HEK293T (cell line): ENCODE measurements around the gene EXD1.

Experiments used
- CTCF ChIA-PET: fragments of 350-600 bp; formaldehyde crosslinking; extraction: SDS; loops from one replicate; lab custom pipeline; 2021; ENCODE audit warnings: antibody characterized with exemption, inconsistent platforms; lab: Yijun Ruan, JAX
- POLR2A ChIA-PET: fragments of 350-600 bp; formaldehyde crosslinking; extraction: SDS; loops from one replicate; lab custom pipeline; 2020; ENCODE audit warnings: antibody characterized with exemption, inconsistent platforms; lab: Yijun Ruan, JAX
- DNase-seq: peaks from one replicate; pipeline ENCODE4 v3.0.0; 2012; ENCODE audit warnings: mixed read lengths; ENCODE audit errors: extremely low spot score
- ARNT ChIP-seq: fragments of 450-650 bp; IDR thresholded peaks from 2 replicates; pipeline ENCODE4 v1.6.1; 2017; ENCODE audit warnings: mild to moderate bottlenecking
- BHLHE40 ChIP-seq: fragments of 450-650 bp; IDR thresholded peaks from 2 replicates; pipeline ENCODE4 v1.6.1; 2016; ENCODE audit warnings: mild to moderate bottlenecking, moderate library complexity, borderline replicate concordance
- CTBP1 ChIP-seq: fragments of 450-650 bp; IDR thresholded peaks from 2 replicates; pipeline ENCODE4 v1.6.1; 2016; ENCODE audit warnings: borderline replicate concordance
- ELF4 ChIP-seq: fragments of 450-650 bp; IDR thresholded peaks from 2 replicates; pipeline ENCODE4 v1.6.1; 2017; ENCODE audit warnings: antibody characterized with exemption
- FOXA1 ChIP-seq: fragments of 450-650 bp; IDR thresholded peaks from 2 replicates; pipeline ENCODE4 v1.6.1; 2016; ENCODE audit warnings: mild to moderate bottlenecking
- FOXK2 ChIP-seq: fragments of 450-650 bp; IDR thresholded peaks from 2 replicates; pipeline ENCODE4 v1.6.1; 2016; ENCODE audit warnings: mild to moderate bottlenecking
- FOXM1 ChIP-seq: fragments of 450-650 bp; IDR thresholded peaks from 2 replicates; pipeline ENCODE4 v1.6.1; 2017; ENCODE audit warnings: mild to moderate bottlenecking, borderline replicate concordance
- HDGF ChIP-seq: fragments of 450-650 bp; IDR thresholded peaks from 2 replicates; pipeline ENCODE4 v1.6.1; 2017; ENCODE audit warnings: antibody characterized with exemption, borderline replicate concordance
- L3MBTL2 ChIP-seq: fragments of 450-650 bp; conservative IDR thresholded peaks from 2 replicates; pipeline ENCODE4 v1.6.1; 2016; ENCODE audit warnings: mild to moderate bottlenecking
- LEF1 ChIP-seq: fragments of 450-650 bp; IDR thresholded peaks from 2 replicates; pipeline ENCODE4 v1.6.1; 2017; ENCODE audit warnings: mild to moderate bottlenecking, borderline replicate concordance
- NFRKB ChIP-seq: fragments of 450-650 bp; IDR thresholded peaks from 2 replicates; pipeline ENCODE4 v1.6.1; 2016; ENCODE audit warnings: mild to moderate bottlenecking, moderate library complexity
- PKNOX1 ChIP-seq: fragments of 450-650 bp; IDR thresholded peaks from 2 replicates; pipeline ENCODE4 v1.6.1; 2016
- SP1 ChIP-seq: fragments of 450-650 bp; IDR thresholded peaks from 2 replicates; pipeline ENCODE4 v1.6.1; 2017
- SUZ12 ChIP-seq: fragments of 450-650 bp; IDR thresholded peaks from 2 replicates; pipeline ENCODE4 v1.6.1; 2016; ENCODE audit warnings: mild to moderate bottlenecking
- TARDBP ChIP-seq: fragments of 450-650 bp; IDR thresholded peaks from 2 replicates; pipeline ENCODE4 v1.6.1; 2016
- ZNF384 ChIP-seq: fragments of 450-650 bp; IDR thresholded peaks from 2 replicates; pipeline ENCODE4 v1.6.1; 2016

The EXD1 gene

GRCh38 chr15:41183581-41183980 is 47.0 kb downstream of the EXD1 start:
- ChIA-PET CTCF (interaction anchor here (0.8 to 2.7 kb wide), 4 partner anchors 277 to 279 kb away, joined by 3 to 15 read pairs (median 3); no protein-coding TSS in a partner anchor), POLR2A (interaction anchor here (1.2 kb wide), 1 partner anchor 241 kb away, joined by 5 read pairs; no protein-coding TSS in a partner anchor)
- DNase-seq = no peak
- TF ChIP-seq FOXM1 (no peak), ZNF384 (no peak), BHLHE40 (no peak), FOXK2 (no peak), FOXA1 (no peak), NFRKB (no peak), ELF4 (no peak), ARNT (no peak), PKNOX1 (no peak), SP1 (no peak), TARDBP (no peak), L3MBTL2 (no peak), CTBP1 (no peak), LEF1 (no peak), HDGF (no peak), SUZ12 (no peak)

- ChIA-PET POLR2A (no interaction called here), CTCF (interaction anchor here (1.4 to 1.9 kb wide), 2 partner anchors 276 to 279 kb away, joined by 3 to 7 read pairs; no protein-coding TSS in a partner anchor)
- DNase-seq = no peak
- no peak for TF ChIP-seq SP1
These were observed 48.3 kb downstream of the EXD1 start for GRCh38 chr15:41182266-41182665.

GRCh38 chr15:41180206-41180789 is 50.3 kb downstream of the EXD1 start:
- TF ChIP-seq FOXA1 (no peak), SUZ12 (no peak), PKNOX1 (no peak), ELF4 (no peak), BHLHE40 (no peak), SP1 (no peak), FOXM1 (no peak), ZNF384 (no peak), LEF1 (no peak), HDGF (no peak), NFRKB (no peak), TARDBP (no peak), L3MBTL2 (no peak), CTBP1 (no peak), FOXK2 (no peak)
- DNase-seq = no peak
- POLR2A ChIA-PET = no interaction called here
- CTCF ChIA-PET = no interaction called here

GRCh38 chr15:41169781-41170180 is 60.8 kb downstream of the EXD1 start:
- TF ChIP-seq SUZ12 (no peak), ELF4 (no peak), CTBP1 (no peak), TARDBP (no peak)
- ChIA-PET CTCF (no interaction called here), POLR2A (no interaction called here)
- DNase-seq = no peak

GRCh38 chr15:41169086-41169485 is 61.5 kb downstream of the EXD1 start:
- ChIA-PET POLR2A (no interaction called here), CTCF (no interaction called here)
- TF ChIP-seq SUZ12 (no peak), CTBP1 (no peak), ELF4 (no peak), FOXA1 (no peak), LEF1 (no peak), L3MBTL2 (no peak), FOXM1 (no peak), ARNT (no peak), SP1 (no peak), TARDBP (no peak)
- no peak for DNase-seq

- ChIA-PET CTCF (no interaction called here), POLR2A (interaction anchor here (0.6 kb wide), 1 partner anchor 49 kb away, joined by 5 read pairs; no protein-coding TSS in a partner anchor)
- DNase-seq = no peak
- TF ChIP-seq FOXA1 = no peak
- TF ChIP-seq PKNOX1 = no peak
- no peak for TF ChIP-seq CTBP1
- no peak for TF ChIP-seq SUZ12
- TF ChIP-seq ZNF384 = no peak
- no peak for TF ChIP-seq ELF4
- no peak for TF ChIP-seq BHLHE40
- TF ChIP-seq LEF1 = no peak
- no peak for TF ChIP-seq ARNT
- TF ChIP-seq HDGF = no peak
- no peak for TF ChIP-seq SP1
- TF ChIP-seq FOXK2 = no peak
- TF ChIP-seq L3MBTL2 = no peak
- no peak for TF ChIP-seq TARDBP
- TF ChIP-seq NFRKB = no peak
These were observed 68.8 kb downstream of the EXD1 start for GRCh38 chr15:41161736-41162135.

- no peak for DNase-seq
- no peak for TF ChIP-seq ARNT
- no peak for TF ChIP-seq HDGF
- TF ChIP-seq NFRKB = no peak
- TF ChIP-seq BHLHE40 = no peak
- TF ChIP-seq FOXA1 = no peak
- no peak for TF ChIP-seq CTBP1
- TF ChIP-seq LEF1 = no peak
- no peak for TF ChIP-seq ELF4
- TF ChIP-seq TARDBP = no peak
- no peak for TF ChIP-seq SP1
- no peak for TF ChIP-seq FOXK2
- TF ChIP-seq PKNOX1 = no peak
- no peak for TF ChIP-seq L3MBTL2
- TF ChIP-seq ZNF384 = no peak
- TF ChIP-seq FOXM1 = no peak
- no peak for TF ChIP-seq SUZ12
- POLR2A ChIA-PET = no interaction called here
- CTCF ChIA-PET = no interaction called here
These were observed 69.2 kb downstream of the EXD1 start for GRCh38 chr15:41161336-41161735.
